ENCODE data around the gene FBXL5. TPM values are rescaled to one million over a fixed set of nuclear protein-coding genes. Genes with fewer than 3 reads are reported as not detected.

The FBXL5 gene
- total and polyA plus RNA-seq, 2 of the 13 experiments (the other 11 are each of a cell fraction or from before 2014, with no cell fraction given), result 17.4 to 45.3 TPM

- TF ChIP-seq STAT6 (CRISPR knock-in tag; IDR thresholded peaks at IDR 0.05; ENCODE audit: borderline replicate concordance) (no peak), E2F1 (CRISPR knock-in tag; IDR thresholded peaks at IDR 0.05) (0 out of 2 replicates have a peak, but pooled peaks have one; percentile 45), MEIS1 (CRISPR knock-in tag; IDR thresholded peaks at IDR 0.05; ENCODE audit: borderline replicate concordance) (0 out of 2 replicates have a peak, but pooled peaks have one; percentile 22), JDP2 (CRISPR knock-in tag; IDR thresholded peaks at IDR 0.05; ENCODE audit: borderline replicate concordance) (no peak), E2F5 (CRISPR knock-in tag; conservative IDR thresholded peaks at IDR 0.05) (no peak; the same call in 1 of the 2 replicates), ZNF274 (CRISPR knock-in tag; IDR thresholded peaks at IDR 0.05) (peak; percentile 59; the same call in 1 of the 2 replicates), REST (IDR thresholded peaks at IDR 0.05; ENCODE audit: borderline replicate concordance in 1 of 2, low read depth in 1 of 2, low read length in 2 of 2) (no peak), POLR2AphosphoS5 (IDR thresholded peaks at IDR 0.05; ENCODE audit: low read depth, low read length) (peak; percentile 74), GRHL1 (CRISPR knock-in tag; conservative IDR thresholded peaks at IDR 0.05) (no peak), TMF1 (CRISPR knock-in tag; IDR thresholded peaks at IDR 0.05; ENCODE audit: low read depth) (no peak), BRD4 (CRISPR knock-in tag; IDR thresholded peaks at IDR 0.05) (peak; percentile 60; the same call in 1 of the 2 replicates)
These were observed at the start of gene FBXL5 (continued) for GRCh38 chr4:15655223-15656037.
